HG02885 (cell line): ENCODE measurements around the gene MAZ.
A peak's percentile ranks its signal among the peaks of the same experiment; 100 is the strongest.
"Not testable (repeated sequence)": the region's sequence is repeated elsewhere in the genome, so short reads cannot be mapped to it uniquely, and the experiment has no call there.

ENCODE experiments used
- ATAC-seq: cut with Tn5 transposase; IDR thresholded peaks from one replicate; pipeline ENCODE4 v1.9.1; 2021; ENCODE audit warnings: mild to moderate bottlenecking; ENCODE audit not compliant: unreplicated experiment, poor library complexity

Gene MAZ

DNA sequence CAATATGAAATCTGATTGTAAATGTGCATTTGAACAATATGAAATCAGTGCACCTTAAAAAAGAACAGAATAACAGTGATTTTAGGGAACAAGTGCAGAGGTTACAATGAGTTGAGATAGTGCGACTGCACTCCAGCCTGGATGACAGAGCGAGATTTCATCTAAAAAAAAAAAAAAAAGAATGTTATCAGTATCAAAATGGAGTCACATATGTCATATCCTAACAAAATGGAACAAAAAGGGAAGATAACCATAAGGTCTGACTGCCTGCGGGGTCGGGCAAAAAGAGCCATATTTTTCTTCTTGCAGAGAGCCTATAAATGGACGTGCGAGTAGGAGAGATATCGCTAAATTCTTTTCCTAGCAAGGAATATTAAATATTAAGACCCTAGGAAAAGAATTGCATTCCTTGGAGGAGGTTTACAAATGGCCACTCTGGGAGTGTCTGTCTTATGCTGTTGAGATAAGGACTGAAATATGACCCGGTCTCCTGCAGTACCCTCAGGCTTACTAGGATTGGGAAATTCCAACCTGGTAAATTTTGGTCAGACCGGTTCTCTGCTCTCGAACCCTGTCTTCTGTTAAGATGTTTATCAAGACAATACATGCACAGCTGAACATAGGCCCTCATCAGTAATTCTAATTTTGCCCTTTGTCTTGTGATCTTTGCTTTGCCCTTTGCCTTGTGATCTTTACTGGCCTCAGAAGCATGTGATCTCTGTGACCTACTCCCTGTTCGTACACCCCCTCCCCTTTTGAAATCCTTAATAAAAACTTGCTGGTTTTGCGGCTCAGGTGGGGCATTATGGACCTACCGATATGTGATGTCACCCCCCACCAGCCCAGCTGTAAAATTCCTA lies 23.0 kb upstream of the MAZ start:
- ATAC-seq: not testable (repeated sequence)

DNA sequence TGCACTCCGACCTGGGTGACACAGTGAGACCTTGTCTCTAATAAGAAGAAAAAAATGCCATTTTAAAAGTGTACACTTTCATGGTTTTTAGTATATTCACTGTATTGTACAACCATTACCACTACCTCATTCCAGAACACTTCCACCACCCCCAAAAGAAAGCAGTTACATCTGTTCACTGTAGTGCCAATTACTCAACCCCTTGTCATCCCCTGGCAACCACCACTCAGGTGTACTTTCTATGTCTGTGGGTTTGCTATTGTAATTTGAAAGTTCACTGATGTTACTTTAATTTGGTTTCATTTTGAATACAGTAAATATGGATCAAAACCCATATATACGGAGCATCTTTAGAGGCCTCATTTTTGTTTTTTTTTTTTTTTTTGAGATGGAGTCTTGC lies 22.2 kb upstream of the MAZ start:
- no peak for ATAC-seq

DNA sequence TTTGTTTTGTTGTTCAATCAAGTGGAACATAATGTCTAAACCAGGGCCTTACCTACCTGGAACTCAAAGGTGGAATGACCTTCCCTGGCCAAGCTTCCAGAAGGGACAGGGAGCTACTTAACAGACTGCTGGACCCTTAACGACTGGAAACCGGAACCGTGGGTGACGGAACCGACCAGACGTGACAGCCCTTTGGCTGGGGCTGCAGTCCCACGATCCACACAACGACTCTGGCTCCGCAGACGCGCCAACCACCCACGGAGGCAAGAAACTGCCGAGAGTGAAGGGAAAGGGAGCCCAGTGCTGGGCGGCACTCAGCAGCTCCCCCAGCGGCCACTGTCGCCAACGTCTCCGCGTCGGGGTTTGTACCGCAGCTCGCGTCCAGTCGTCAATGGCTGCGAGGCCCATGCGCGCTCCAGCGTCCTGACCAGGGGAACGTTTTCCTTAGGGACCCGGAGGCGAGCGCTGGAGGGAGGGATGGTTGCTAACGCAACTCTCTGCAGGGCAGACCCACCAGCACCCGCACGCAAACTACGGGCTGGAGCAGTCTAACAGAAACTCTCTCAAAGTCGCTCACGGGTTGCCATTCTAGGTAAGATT lies 21.3 kb upstream of the MAZ start:
- ATAC-seq: no peak

DNA sequence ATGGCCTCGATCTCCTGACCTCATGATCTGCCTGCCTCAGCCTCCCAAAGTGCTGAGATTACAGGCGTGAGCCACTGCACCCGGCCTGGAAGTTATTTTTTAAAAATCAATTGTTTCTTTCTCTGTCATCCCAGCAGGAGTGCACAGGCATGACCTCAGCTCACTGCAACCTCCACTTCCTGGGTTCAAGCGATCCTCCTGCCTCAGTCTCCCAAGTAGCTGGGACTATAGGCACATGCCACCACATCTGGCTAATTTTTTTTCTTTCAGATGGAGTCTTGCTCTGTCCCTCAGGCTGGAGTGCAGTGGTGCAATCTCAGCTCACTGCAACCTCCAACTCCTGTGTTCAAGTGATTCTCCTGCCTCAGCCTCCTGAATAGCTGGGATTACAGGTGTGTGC lies 19.2 kb upstream of the MAZ start:
- ATAC-seq: not testable (repeated sequence)

DNA sequence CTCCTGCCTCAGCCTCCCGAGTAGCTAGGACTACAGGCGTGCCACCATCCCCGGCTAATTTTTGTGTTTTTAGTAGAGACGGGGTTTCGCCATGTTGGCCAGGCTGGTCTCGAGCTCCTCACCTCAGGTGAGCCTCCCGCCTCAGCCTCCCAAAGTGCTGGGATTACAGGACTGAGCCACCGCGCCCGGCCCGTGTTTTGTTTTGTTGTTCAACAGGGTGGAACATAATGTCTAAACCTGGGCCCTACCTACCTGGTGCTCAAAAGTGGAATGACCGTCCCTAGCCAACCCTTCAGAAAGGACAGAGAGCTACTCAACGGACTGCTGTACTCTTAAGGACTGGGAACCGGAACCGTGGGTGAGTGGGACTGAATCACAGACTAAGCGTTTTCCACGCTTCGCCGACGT lies 16.6 kb upstream of the MAZ start:
- no peak for ATAC-seq

DNA sequence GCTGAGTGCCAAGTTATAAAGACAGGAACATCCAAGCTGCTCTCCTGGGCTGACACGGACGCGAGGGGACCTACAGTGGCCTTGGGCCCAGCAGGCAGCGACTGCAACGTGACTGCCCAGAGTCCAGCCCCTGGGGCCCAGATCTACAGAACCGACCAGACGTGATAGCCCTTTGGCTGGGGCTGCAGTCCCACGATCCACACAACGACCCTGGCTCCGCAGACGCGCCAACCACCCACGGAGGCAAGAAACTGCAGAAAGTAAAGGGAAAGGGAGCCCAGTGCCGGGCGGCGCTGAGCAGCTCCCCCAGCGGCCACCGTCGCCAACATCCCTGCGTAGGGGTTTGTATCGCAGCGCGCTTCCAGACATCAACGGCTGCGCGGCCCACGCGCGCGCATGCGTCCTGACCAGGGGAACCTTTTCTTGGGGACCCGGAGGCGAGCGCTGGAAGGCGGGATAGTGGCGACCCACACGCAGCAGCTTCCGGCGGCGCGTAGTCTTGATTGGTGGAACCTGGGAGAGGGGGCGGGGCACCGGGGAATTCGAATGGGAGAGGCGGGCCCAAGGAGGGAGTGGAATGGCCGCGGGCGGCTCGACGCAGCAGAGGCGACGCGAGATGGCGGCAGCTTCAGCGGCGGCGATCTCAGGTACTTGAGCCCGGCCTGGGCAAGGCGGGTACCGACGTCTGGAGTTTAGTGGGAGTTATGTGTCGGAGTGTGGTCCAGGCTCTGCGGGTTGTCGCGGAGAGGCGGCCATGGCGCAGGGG lies 16.0 kb upstream of the MAZ start, which contains the start of gene KIF22:
KIF22 (plus strand) TSS at position 569 of the 766 bp plus-strand sequence; CDS start at position 578, 9 bp downstream.
- peak; percentile 97 for ATAC-seq

DNA sequence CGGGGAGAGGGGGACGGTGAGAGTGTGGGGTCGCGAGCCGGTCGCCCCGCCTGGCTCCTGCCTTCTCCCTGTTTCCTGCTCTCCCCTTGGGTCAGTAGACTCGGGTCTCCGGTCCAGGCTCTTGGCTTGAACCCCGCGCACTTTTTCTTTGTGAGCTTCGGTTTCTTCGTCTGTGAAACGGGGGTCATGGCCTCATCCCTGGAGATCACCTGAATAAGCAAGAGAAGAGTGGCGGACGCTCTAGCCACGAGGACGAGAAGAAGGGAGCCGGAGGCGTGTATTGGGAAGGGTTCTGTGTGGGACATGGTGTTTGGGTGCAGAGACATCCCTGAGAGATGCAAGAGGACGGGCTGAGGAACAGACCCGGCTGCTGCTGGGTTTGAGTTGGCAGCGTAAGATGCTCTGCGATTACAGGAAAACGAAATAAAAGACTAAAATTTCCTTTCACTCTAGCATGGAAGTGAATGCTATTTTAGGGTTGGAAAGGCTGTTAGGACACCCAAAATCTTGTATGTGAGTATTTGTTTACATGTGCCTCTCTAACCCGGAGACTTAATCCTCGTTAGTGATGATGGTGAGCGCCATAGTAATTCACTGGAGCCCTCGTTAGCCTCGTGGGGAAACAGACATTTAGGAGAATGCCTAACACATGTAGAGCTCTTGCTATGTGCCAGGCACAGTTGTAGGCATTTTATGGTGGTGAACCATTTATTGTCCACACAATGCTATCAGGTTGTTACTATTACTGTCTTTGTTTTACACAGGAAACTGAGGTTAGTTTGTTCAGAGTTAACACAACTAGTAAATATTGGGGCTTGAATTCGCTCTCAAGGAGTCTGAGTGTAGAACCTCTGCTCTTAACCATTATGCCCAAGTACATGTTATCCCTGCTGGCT lies 15.1 kb upstream of the MAZ start:
- ATAC-seq: no peak

DNA sequence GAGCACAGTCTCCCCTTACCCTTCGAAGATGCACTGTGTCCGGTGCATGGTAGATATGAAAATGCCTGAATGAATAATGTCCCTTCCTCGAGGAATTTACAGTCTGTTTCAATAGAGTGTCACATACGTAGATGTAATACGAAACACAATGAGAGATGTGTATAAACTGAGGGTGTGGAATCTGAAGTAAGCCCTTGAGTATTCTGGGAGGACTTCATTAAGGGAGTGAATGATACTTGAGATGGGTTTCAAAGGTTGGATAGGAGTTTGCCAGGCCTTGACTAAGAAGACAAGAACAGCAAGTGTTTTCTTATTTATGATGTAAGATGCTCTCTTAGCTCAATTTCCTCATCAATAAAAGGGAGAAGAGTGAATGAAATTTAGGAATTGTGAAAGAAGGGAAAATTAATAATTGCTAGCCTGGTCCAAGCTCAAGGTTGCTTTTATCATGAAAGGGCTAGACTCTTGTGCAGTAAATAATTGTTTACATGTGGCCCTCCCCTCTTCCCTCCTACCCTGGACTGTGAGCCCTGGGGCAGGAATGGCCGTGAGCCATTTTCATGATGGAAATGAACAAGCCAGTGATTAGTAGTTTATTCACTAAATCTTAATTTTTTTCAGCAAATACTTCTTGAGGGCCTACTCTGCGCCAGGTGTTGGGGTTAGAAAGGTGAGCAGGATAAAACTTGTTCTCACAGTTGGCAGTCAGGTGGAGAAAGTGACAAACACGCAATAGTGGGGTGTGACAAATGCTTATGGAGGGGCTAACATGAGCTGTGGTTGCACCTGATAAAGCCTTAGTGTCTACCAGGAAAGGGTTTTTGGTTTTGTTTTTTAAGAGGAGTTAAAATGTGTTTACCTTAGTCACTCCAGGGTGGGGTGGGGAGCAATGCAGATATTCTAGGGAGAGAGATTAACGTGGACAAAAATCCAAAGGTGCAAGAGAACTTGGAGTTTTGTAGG lies 14.2 kb upstream of the MAZ start:
- ATAC-seq: no peak

DNA sequence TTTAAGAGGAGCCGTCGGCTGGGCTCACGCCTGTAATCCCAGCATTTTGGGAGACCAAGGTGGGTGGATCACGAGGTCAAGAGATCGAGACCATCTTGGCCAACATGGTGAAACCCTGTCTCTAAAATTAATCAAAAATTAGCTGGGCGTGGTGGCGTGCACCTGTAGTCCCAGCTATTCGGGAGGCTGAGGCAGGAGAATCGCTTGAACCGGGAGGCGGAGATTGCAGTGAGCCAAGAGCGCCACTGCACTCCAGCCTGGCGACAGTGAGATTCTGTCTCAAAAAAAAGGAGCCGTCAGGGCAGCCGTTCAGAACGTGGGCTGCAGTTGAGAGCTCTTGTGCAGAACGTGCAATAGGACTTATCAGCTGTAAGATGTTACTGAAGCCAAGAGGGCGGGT lies 13.2 kb upstream of the MAZ start:
- ATAC-seq: not testable (repeated sequence)

DNA sequence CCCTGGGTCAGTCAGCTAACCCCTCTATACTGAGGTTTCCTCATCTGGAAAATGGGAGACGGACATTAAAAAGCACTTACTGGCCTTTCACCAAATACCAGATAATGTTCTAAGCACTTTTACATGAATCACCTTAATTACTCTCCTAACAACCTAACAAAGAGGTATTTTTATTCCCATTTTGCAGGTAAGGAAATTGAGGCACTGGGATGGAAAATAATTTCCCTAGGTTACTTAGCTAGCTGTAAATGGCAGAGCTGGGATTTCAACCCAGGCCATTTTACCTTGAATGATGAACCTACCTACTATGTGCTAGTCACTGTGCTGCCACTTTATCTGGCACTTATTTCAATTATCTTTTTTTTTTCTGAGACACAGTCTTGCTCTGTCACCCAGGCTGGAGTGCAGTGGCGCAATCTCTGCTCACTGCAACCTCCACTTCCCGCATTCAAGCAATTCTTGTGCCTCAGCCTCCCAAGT lies 12.1 kb upstream of the MAZ start:
- ATAC-seq: no peak

DNA sequence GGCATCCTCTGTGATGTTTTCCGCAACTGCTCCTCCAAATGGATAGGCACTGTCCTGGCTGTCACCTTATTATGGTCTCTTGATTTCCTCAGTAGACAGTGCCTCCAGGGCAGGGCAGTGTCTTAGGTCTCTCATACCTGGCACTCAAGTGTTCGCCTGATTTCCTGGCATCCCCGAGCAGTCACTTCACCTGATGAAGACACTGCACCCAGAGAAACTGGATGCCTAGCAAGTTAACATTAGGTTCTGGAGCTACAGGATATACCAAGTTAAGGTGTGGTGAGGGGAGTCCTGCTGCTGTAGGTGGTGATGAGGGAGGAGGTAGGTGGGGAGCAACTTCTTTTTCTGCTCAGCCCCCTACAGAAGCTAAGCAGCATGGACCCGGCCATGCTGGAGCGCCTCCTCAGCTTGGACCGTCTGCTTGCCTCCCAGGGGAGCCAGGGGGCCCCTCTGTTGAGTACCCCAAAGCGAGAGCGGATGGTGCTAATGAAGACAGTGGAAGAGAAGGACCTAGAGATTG lies 3.9 kb upstream of the MAZ start:
- ATAC-seq: no peak

DNA sequence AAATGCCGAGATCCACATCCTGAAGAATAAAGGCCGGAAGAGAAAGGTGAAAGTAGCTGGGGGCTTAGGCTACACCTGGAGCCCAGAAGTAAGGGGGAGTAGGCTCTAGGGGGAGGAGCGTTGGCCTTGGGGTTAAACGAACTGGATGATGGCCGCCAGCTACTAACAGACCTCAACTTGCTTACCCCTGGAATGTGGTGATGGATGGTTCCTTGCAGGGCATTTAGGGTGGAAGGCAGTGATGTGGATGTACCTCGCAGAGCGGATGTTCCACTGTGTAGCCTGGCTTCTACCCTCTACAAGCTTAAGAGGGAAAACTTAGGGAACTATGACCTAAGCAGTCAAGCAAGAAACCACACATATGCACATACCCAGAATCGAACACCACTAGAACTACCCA lies 2.3 kb upstream of the MAZ start:
- no peak for ATAC-seq

DNA sequence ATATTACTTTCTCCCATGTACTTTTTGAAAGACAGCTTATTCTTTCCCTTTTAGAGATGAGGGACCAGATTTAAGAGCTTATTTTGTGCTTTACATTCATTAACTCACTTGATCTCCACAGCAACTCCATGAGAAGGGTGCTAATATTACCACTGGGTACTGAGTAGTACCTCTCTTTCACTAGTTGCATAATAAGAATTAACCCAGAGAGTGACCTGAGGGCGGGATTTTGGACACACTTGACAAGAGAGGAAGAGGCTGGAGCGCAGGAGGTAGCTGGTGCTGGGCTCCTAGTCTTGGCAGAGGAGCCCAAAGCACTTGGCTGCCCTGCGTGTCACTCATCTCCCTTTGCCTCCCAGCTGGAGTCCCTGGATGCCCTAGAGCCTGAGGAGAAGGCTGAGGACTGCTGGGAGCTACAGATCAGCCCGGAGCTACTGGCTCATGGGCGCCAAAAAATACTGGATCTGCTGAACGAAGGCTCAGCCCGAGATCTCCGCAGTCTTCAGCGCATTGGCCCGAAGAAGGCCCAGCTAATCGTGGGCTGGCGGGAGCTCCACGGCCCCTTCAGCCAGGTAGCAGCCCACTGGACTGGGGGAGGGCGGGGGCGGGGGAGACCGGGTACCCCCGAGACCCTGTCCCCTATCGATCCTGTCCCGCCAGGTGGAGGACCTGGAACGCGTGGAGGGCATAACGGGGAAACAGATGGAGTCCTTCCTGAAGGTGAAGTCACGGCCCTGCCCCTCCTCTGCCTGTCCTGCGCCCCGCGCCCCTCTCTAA lies 1.7 kb upstream of the MAZ start:
- no peak for ATAC-seq

DNA sequence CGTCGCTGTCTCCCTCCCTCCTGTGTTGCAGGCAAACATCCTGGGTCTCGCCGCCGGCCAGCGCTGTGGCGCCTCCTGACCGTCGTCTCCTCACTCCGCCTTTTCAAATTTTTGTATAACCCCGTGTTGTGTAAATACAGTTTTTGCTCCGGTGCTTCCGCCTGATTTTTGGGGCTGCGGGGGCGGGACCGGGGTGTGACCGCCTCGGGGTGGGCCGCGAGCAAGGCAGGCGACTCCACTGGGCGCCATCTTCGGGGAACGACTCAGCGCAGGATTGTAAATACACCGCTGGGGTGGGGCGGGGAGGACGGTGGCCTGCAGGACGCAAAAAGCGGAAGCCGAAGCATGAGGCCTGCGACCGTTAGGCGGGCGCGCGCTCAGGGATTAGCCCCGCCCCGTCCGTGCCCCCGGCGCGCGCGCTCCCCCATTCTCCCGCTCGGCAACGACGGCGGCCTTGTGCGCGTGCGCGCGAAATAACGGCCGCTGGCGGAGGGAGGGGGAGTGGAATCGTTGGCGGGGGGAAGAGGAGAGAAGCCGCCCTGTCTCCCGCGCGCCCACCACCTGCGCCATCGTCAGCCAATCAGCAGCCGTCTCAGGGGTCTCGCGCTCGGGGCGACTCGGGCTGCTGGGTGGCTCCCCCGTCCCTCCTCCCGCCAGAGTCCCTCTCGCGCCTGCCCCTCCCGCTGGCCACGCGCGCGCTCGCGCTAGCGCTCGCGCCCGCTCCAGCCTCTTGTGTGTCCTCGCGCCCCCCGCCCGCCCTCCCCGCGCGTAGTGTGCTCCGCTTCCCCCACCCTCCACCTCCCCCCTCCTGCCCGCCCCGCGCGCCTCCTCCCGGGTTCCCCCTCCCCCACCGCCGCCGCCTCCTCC lies 864 bp upstream of the MAZ start:
- ATAC-seq: peak; percentile 62

DNA sequence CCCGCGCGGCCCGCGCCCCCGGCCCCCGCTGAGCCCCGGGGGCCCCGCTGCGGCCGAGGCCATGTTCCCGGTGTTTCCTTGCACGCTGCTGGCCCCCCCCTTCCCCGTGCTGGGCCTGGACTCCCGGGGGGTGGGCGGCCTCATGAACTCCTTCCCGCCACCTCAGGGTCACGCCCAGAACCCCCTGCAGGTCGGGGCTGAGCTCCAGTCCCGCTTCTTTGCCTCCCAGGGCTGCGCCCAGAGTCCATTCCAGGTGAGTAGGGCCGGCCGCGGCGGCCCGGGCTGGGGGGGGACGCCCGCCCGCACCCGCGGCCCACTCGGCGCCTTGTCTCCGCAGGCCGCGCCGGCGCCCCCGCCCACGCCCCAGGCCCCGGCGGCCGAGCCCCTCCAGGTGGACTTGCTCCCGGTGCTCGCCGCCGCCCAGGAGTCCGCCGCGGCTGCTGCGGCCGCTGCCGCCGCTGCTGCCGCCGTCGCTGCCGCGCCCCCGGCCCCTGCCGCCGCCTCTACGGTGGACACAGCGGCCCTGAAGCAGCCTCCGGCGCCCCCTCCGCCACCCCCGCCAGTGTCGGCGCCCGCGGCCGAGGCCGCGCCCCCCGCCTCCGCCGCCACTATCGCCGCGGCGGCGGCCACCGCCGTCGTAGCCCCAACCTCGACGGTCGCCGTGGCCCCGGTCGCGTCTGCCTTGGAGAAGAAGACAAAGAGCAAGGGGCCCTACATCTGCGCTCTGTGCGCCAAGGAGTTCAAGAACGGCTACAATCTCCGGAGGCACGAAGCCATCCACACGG lies 504 bp downstream of the MAZ start:
- ATAC-seq: peak; percentile 0
